Type B pancreatic cell (in vitro differentiated cells): ENCODE data around the gene ROR2. TPM values are rescaled to one million over a fixed set of nuclear protein-coding genes. Genes with fewer than 3 reads are reported as not detected.

ENCODE experiments used
- DNase-seq: peaks from one replicate; pipeline ENCODE4 v3.0.0; 2021; ENCODE audit warnings: mixed read lengths; ENCODE audit not compliant: unreplicated experiment; ENCODE audit errors: extremely low spot score
- H3K27ac Mint-ChIP-seq: 2 replicates; pipeline ENCODE4 v1.8.0; 2021; ENCODE audit warnings: mild to moderate bottlenecking, mixed read lengths
- H3K27me3 Mint-ChIP-seq: 2 replicates; pipeline ENCODE4 v1.8.0; 2021; ENCODE audit warnings: mixed read lengths
- H3K36me3 Mint-ChIP-seq: 2 replicates; pipeline ENCODE4 v1.8.0; 2021; ENCODE audit warnings: mixed read lengths
- H3K4me1 Mint-ChIP-seq: one replicate; pipeline ENCODE4 v1.8.0; 2021; ENCODE audit warnings: mixed read lengths; ENCODE audit not compliant: unreplicated experiment
- H3K4me3 Mint-ChIP-seq: 2 replicates; pipeline ENCODE4 v1.8.0; 2021; ENCODE audit warnings: mild to moderate bottlenecking, mixed read lengths
- H3K9me3 Mint-ChIP-seq: 2 replicates; pipeline ENCODE4 v1.8.0; 2021; ENCODE audit warnings: mixed read lengths
- CTCF ChIP-seq: fragments of 200-600 bp; sonication (generic); conservative IDR thresholded peaks from 2 replicates; pipeline ENCODE4 v1.5.0; 2021; ENCODE audit warnings: antibody characterized with exemption, mild to moderate bottlenecking
- total RNA-seq: library from RNA; stranded (reverse); gene quantifications from 2 replicates; pipeline ENCODE4 v1.2.1, GENCODE V29; 2021; ENCODE audit warnings: low replicate concordance

The ROR2 gene
- total RNA-seq, 1 donor from 2014 or later: 48.9 TPM

GRCh38 chr9:91886414-91887076, 63.5 kb downstream of the ROR2 start:
- no peak for DNase-seq
- Mint-ChIP-seq H3K27me3 (peaks cover 22% of the 10 kb centered on the region), H3K9me3 (peaks cover 2% of the 10 kb centered on the region), H3K36me3 (peaks cover 14% of the 10 kb centered on the region), H3K4me3 (peak overlapping the region; percentile 76), H3K4me1 (peaks cover 60% of the 10 kb centered on the region), H3K27ac (peak overlapping the region; percentile 39)
- TF ChIP-seq CTCF: no peak

- peak overlapping the region; percentile 76 for H3K4me3 Mint-ChIP-seq
- H3K27me3 Mint-ChIP-seq: peaks cover 24% of the 10 kb centered on the region
- H3K9me3 Mint-ChIP-seq: peaks cover 4% of the 10 kb centered on the region
- peaks cover 58% of the 10 kb centered on the region for H3K4me1 Mint-ChIP-seq
- TF ChIP-seq CTCF: no peak
- no peak overlapping the region for H3K27ac Mint-ChIP-seq
- H3K36me3 Mint-ChIP-seq: peaks cover 18% of the 10 kb centered on the region
- DNase-seq: no peak
Measured at GRCh38 chr9:91885746-91886413, 64.1 kb downstream of the ROR2 start.

GRCh38 chr9:91884696-91885687, 65.0 kb downstream of the ROR2 start:
- peaks cover 21% of the 10 kb centered on the region for H3K36me3 Mint-ChIP-seq
- peak overlapping the region; percentile 54 for H3K4me3 Mint-ChIP-seq
- peaks cover 4% of the 10 kb centered on the region for H3K9me3 Mint-ChIP-seq
- peak overlapping the region; percentile 18 for H3K27ac Mint-ChIP-seq
- peaks cover 52% of the 10 kb centered on the region for H3K4me1 Mint-ChIP-seq
- H3K27me3 Mint-ChIP-seq: peaks cover 24% of the 10 kb centered on the region
- no peak for DNase-seq
- TF ChIP-seq CTCF: no peak

- no peak for TF ChIP-seq CTCF
- H3K4me1 Mint-ChIP-seq: peaks cover 48% of the 10 kb centered on the region
- H3K4me3 Mint-ChIP-seq: no peak overlapping the region
- peaks cover 26% of the 10 kb centered on the region for H3K36me3 Mint-ChIP-seq
- H3K27me3 Mint-ChIP-seq: peaks cover 24% of the 10 kb centered on the region
- H3K27ac Mint-ChIP-seq: no peak overlapping the region
- peaks cover 4% of the 10 kb centered on the region for H3K9me3 Mint-ChIP-seq
- DNase-seq: no peak
Measured at GRCh38 chr9:91884153-91884552, 65.9 kb downstream of the ROR2 start.

GRCh38 chr9:91883503-91883902, 66.5 kb downstream of the ROR2 start:
- peaks cover 42% of the 10 kb centered on the region for H3K4me1 Mint-ChIP-seq
- DNase-seq: no peak
- H3K9me3 Mint-ChIP-seq: peaks cover 4% of the 10 kb centered on the region
- no peak overlapping the region for H3K27ac Mint-ChIP-seq
- H3K27me3 Mint-ChIP-seq: peaks cover 20% of the 10 kb centered on the region
- peaks cover 28% of the 10 kb centered on the region for H3K36me3 Mint-ChIP-seq
- no peak overlapping the region for H3K4me3 Mint-ChIP-seq
- TF ChIP-seq CTCF: no peak
